OCI-LY1 (cell line): ENCODE data around the gene TMEM171.

Experiments
- H2AFZ ChIP-seq: fragments of 200-600 bp; sonication (generic), shearing (Covaris generic); 2 replicates; pipeline ENCODE4 v1.6.0; 2014; ENCODE audit warnings: antibody characterized with exemption, mild to moderate bottlenecking, low read length
- H3F3A ChIP-seq: fragments of 200-600 bp; sonication (generic), shearing (Covaris generic); 2 replicates; pipeline ENCODE4 v1.6.0; 2014; ENCODE audit warnings: mild to moderate bottlenecking, antibody characterized with exemption, low read length, moderate library complexity; ENCODE audit not compliant: insufficient read depth
- H3K27ac ChIP-seq: fragments of 200-600 bp; sonication (generic); 2 replicates; pipeline ENCODE4 v1.5.1; 2014; ENCODE audit warnings: low read length, mixed run types, mild to moderate bottlenecking, low read depth; ENCODE audit not compliant: poor library complexity, severe bottlenecking
- H3K27me3 ChIP-seq: fragments of 200-600 bp; sonication (generic); 2 replicates; pipeline ENCODE4 v1.6.0; 2014; ENCODE audit warnings: antibody characterized with exemption, mild to moderate bottlenecking, low read length, moderate library complexity; ENCODE audit not compliant: insufficient read depth
- H3K36me3 ChIP-seq: fragments of 200-600 bp; sonication (generic); 2 replicates; pipeline ENCODE4 v1.6.1; 2014; ENCODE audit warnings: mild to moderate bottlenecking, antibody characterized with exemption, low read length, moderate library complexity, mixed read lengths; ENCODE audit not compliant: insufficient read depth
- H3K4me1 ChIP-seq: fragments of 200-600 bp; sonication (generic); 2 replicates; pipeline ENCODE4 v1.5.1; 2014; ENCODE audit warnings: mild to moderate bottlenecking, low read length, moderate library complexity; ENCODE audit not compliant: insufficient read depth, severe bottlenecking
- H3K4me2 ChIP-seq: fragments of 200-600 bp; sonication (generic), shearing (Covaris generic); 2 replicates; pipeline ENCODE4 v1.6.1; 2014; ENCODE audit warnings: low read length
- H3K4me3 ChIP-seq: fragments of 200-600 bp; sonication (generic); 2 replicates; pipeline ENCODE4 v1.5.1; 2014; ENCODE audit warnings: low read length, low read depth, mild to moderate bottlenecking, mixed read lengths; ENCODE audit not compliant: poor library complexity, severe bottlenecking
- H3K79me2 ChIP-seq: fragments of 200-600 bp; shearing (Covaris generic); 2 replicates; pipeline ENCODE4 v1.6.1; 2016; ENCODE audit warnings: mixed run types, low read length, mixed read lengths; ENCODE audit not compliant: insufficient read depth
- H3K9ac ChIP-seq: fragments of 200-600 bp; sonication (generic), shearing (Covaris generic); 2 replicates; pipeline ENCODE4 v1.6.1; 2014; ENCODE audit warnings: mild to moderate bottlenecking, low read length, mixed read lengths
- H3K9me2 ChIP-seq: fragments of 200-600 bp; sonication (generic), shearing (Covaris generic); 2 replicates; pipeline ENCODE4 v1.6.1; 2014; ENCODE audit warnings: low read depth, mild to moderate bottlenecking, low read length, mixed read lengths
- H3K9me3 ChIP-seq: fragments of 200-600 bp; shearing (Covaris generic); 2 replicates; pipeline ENCODE4 v1.6.1; 2014; ENCODE audit warnings: low read length, mixed read lengths
- H4K20me1 ChIP-seq: fragments of 200-600 bp; sonication (generic), shearing (Covaris generic); 2 replicates; pipeline ENCODE4 v1.6.0; 2016; ENCODE audit warnings: mild to moderate bottlenecking, low read length; ENCODE audit not compliant: insufficient read depth
- EZH2 ChIP-seq: fragments of 200-600 bp; sonication (generic), shearing (Covaris generic); IDR thresholded peaks from 2 replicates; pipeline ENCODE4 v1.8.0; 2017; ENCODE audit warnings: borderline replicate concordance, mixed run types, mild to moderate bottlenecking, antibody characterized with exemption, low read length, moderate library complexity, mixed read lengths
- TF ChIP-seq, protein P1 (sequence below): fragments of 200-600 bp; sonication (generic), shearing (Covaris generic); IDR thresholded peaks from 2 replicates; pipeline ENCODE4 v1.5.1; 2017; ENCODE audit warnings: mild to moderate bottlenecking, antibody characterized with exemption, low read length, moderate library complexity, mixed read lengths

Gene TMEM171

DNA sequence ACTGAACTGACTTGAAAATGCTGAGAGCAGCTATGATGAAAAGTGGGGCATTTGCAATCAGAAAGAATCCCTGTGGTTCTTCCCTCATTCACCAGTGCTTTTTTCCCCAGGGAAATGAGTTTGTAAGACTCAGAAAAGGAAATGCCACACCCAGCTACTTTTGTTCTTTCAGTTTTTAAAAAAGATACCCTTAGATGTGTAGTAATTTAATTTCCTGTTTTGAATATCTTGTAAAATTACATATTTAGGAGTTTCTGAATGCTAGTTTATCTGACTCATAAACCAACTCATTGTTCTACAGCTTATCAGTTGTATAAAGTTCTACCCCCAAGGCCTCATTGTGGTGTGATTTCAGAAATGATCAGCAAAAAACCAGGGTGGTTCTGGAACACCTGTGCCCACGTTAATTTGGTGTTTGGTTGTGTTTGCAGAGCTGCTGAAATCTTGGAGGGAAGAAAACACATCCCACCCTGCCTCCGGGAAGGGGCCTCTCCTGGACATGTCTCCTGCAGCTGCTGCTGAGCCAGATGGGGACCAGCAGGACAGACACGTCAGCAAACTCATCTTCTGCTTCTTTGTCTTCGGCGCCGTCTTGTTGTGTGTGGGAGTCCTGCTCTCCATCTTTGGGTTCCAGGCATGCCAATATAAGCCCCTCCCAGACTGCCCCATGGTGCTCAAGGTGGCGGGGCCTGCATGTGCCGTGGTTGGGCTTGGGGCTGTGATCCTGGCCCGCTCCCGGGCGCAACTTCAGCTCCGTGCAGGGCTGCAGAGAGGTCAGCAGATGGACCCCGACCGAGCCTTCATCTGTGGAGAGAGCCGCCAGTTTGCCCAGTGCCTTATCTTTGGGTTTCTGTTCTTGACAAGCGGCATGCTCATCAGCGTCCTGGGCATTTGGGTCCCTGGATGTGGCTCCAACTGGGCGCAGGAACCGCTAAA, 2.8 kb downstream of the TMEM171 start:
- H3F3A ChIP-seq = no peaks in the 10 kb centered on the region
- H3K9ac ChIP-seq = no peak overlapping the region
- H3K4me2 ChIP-seq = no peak overlapping the region; the same call in 1 of the 2 replicates
- TF ChIP-seq, protein P1, sequence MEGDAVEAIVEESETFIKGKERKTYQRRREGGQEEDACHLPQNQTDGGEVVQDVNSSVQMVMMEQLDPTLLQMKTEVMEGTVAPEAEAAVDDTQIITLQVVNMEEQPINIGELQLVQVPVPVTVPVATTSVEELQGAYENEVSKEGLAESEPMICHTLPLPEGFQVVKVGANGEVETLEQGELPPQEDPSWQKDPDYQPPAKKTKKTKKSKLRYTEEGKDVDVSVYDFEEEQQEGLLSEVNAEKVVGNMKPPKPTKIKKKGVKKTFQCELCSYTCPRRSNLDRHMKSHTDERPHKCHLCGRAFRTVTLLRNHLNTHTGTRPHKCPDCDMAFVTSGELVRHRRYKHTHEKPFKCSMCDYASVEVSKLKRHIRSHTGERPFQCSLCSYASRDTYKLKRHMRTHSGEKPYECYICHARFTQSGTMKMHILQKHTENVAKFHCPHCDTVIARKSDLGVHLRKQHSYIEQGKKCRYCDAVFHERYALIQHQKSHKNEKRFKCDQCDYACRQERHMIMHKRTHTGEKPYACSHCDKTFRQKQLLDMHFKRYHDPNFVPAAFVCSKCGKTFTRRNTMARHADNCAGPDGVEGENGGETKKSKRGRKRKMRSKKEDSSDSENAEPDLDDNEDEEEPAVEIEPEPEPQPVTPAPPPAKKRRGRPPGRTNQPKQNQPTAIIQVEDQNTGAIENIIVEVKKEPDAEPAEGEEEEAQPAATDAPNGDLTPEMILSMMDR = no peak
- no peak for TF ChIP-seq EZH2
- H3K27ac ChIP-seq = peak overlapping the region; percentile 38
- H3K9me2 ChIP-seq = no peaks in the 10 kb centered on the region
- H3K4me1 ChIP-seq = peaks cover 35% of the 10 kb centered on the region
- H4K20me1 ChIP-seq = no peaks in the 10 kb centered on the region
- H2AFZ ChIP-seq = peak overlapping the region; percentile 1; the same call in 1 of the 2 replicates
- no peaks in the 10 kb centered on the region for H3K79me2 ChIP-seq
- H3K4me3 ChIP-seq = no peak overlapping the region
- no peaks in the 10 kb centered on the region for H3K27me3 ChIP-seq
- no peaks in the 10 kb centered on the region for H3K9me3 ChIP-seq
- no peaks in the 10 kb centered on the region for H3K36me3 ChIP-seq

DNA sequence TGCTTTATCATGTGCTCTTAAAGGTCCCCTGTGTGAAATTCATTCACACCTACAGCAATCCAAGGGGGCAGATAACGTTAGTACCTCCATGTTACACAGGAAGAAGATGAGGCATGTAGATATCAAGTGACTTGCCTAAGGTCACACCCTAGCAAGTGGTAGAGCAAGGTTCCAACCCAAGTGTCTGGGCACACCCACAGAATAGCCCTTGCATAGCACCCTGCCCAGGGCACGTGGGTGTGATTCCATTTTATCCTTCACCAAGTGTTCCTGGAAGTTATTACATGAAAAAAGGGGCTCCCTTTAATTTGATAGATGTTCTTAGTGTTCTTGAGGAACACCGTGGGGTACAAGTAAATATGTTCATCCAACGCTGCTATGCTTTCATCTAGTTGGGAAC, 4.9 kb downstream of the TMEM171 start:
- H3K9ac ChIP-seq = no peak overlapping the region
- H3K4me1 ChIP-seq = peaks cover 35% of the 10 kb centered on the region
- no peak overlapping the region for H3K27ac ChIP-seq
- H2AFZ ChIP-seq = no peak overlapping the region
- no peaks in the 10 kb centered on the region for H3K9me3 ChIP-seq
- H3K79me2 ChIP-seq = no peaks in the 10 kb centered on the region
- H4K20me1 ChIP-seq = no peaks in the 10 kb centered on the region
- H3K27me3 ChIP-seq = no peaks in the 10 kb centered on the region
- no peaks in the 10 kb centered on the region for H3K9me2 ChIP-seq
- no peak overlapping the region for H3K4me3 ChIP-seq
- no peaks in the 10 kb centered on the region for H3K36me3 ChIP-seq
- no peak for TF ChIP-seq EZH2
- TF ChIP-seq, protein P1 = no peak
- H3K4me2 ChIP-seq = no peak overlapping the region
- no peaks in the 10 kb centered on the region for H3F3A ChIP-seq

DNA sequence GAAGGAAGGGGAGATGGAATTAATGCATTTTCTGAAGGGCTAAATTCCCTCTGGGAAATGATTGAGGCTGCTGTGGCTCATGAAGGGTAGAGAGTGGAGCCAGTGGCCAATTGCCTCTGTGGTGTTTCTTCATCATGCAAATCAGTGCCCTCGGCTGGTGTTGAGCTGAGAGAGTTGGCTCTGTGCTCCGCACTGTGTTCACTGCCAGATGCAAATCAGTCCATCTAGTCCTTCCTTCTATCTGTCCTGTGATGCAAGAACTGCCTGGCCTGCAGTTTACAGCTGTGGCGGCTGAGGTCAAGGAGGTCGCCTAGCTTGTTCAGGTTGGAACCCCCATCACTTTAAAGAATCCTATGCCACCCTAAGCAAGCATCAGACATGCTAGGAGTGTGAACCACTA, 6.0 kb downstream of the TMEM171 start:
- no peaks in the 10 kb centered on the region for H3K79me2 ChIP-seq
- peaks cover 35% of the 10 kb centered on the region for H3K4me1 ChIP-seq
- no peaks in the 10 kb centered on the region for H3K36me3 ChIP-seq
- no peaks in the 10 kb centered on the region for H3K9me2 ChIP-seq
- H3K9me3 ChIP-seq = no peaks in the 10 kb centered on the region
- no peaks in the 10 kb centered on the region for H3K27me3 ChIP-seq
- no peaks in the 10 kb centered on the region for H4K20me1 ChIP-seq
- peak overlapping the region; percentile 35 for H3K4me3 ChIP-seq
- H3K27ac ChIP-seq = peak overlapping the region; percentile 85
- peak overlapping the region; percentile 36 for H3K4me2 ChIP-seq
- H2AFZ ChIP-seq = no peak overlapping the region
- TF ChIP-seq EZH2 = no peak
- TF ChIP-seq, protein P1 = no peak
- peak overlapping the region; percentile 50; the same call in 1 of the 2 replicates for H3K9ac ChIP-seq
- H3F3A ChIP-seq = no peaks in the 10 kb centered on the region
